A549 (cell line): Measurements from ENCODE around the gene GKN1. TPM values are rescaled to one million over a fixed set of nuclear protein-coding genes. Genes with fewer than 3 reads are reported as not detected.
A peak's percentile ranks its signal among the peaks of the same experiment; 100 is the strongest.

Source experiments
- ATAC-seq, 2 experiments: fragments of 200-7000 bp in 1 of 2; fragments of >200 bp in 1 of 2; cut with Nextera tagmentation in 1 of 2; cut with Tn5 transposase in 1 of 2; 3 replicates each; pipeline versions ENCODE4 v1.8.0 to v1.9.1; 2018 to 2020; ENCODE audit warnings: mild to moderate bottlenecking in 1 of 2, moderate library complexity in 1 of 2
- CTCF ChIA-PET: fragments of 300-600 bp; sonication (Branson Sonifier 250); formaldehyde crosslinking; extraction: SDS; loops from one replicate; lab custom pipeline; 2021; ENCODE audit warnings: antibody characterized with exemption, inconsistent platforms; lab: Yijun Ruan, JAX
- POLR2A ChIA-PET: fragments of 350-600 bp; formaldehyde crosslinking; extraction: SDS; loops from one replicate; lab custom pipeline; 2021; ENCODE audit warnings: antibody characterized with exemption, inconsistent platforms; lab: Yijun Ruan, JAX
- DNase-seq, 2 experiments: peaks; one replicate each; pipeline versions ENCODE4 v3.0.0 to v3.0.0-alpha.2; 2011 to 2016; ENCODE audit warnings: low read depth in 1 of 2, low spot score in 1 of 2
- FAIRE-seq: peaks from 2 replicates; lab custom pipeline; 2011; peaks lifted over from hg19 to GRCh38; lab: Jason Lieb, UNC
- H3K27ac ChIP-seq, 2 experiments: fragments of >200 bp; sonication (Bioruptor Twin); formaldehyde crosslinking; 3 replicates each; pipeline ENCODE4 v1.5.1; 2016 to 2017
- H3K4me1 ChIP-seq: fragments of >200 bp; sonication (Bioruptor Twin); formaldehyde crosslinking; 3 replicates; pipeline ENCODE4 v1.6.1; 2016
- H3K4me2 ChIP-seq: fragments of >200 bp; sonication (Bioruptor Twin); formaldehyde crosslinking; 3 replicates; pipeline ENCODE4 v1.6.1; 2016
- H3K4me3 ChIP-seq: fragments of >200 bp; sonication (Bioruptor Twin); formaldehyde crosslinking; 3 replicates; pipeline ENCODE4 v1.5.1; 2016
- H3K9me3 ChIP-seq: fragments of >200 bp; sonication (Bioruptor Twin); formaldehyde crosslinking; 3 replicates; pipeline ENCODE4 v1.6.1; 2016
- BHLHE40 ChIP-seq: IDR thresholded peaks from 2 replicates; pipeline ENCODE4 v1.6.1; 2012; ENCODE audit warnings: low read depth, low read length, inconsistent platforms
- CBX8 ChIP-seq: fragments of 200-600 bp; sonication (generic); IDR thresholded peaks from 2 replicates; pipeline ENCODE4 v1.6.1; 2016
- CEBPB ChIP-seq, 2 experiments: fragments of >200 bp in 1 of 2; sonication (Bioruptor Twin) in 1 of 2; formaldehyde crosslinking in 1 of 2; IDR thresholded peaks; 2 replicates each; pipeline ENCODE4 v1.6.1; 2012 to 2016
- CHD2 ChIP-seq: fragments of 150-350 bp; IDR thresholded peaks from 2 replicates; pipeline ENCODE4 v1.6.1; 2014; ENCODE audit warnings: low read length; ENCODE audit not compliant: partially characterized antibody
- CHD4 ChIP-seq: fragments of 200-600 bp; sonication (generic); IDR thresholded peaks from 2 replicates; pipeline ENCODE4 v1.6.1; 2016; ENCODE audit warnings: antibody characterized with exemption, mild to moderate bottlenecking, borderline replicate concordance
- E2F6 ChIP-seq: IDR thresholded peaks from 2 replicates; pipeline ENCODE4 v1.6.1; 2012; ENCODE audit warnings: low read depth, borderline replicate concordance
- EHMT2 ChIP-seq: fragments of 200-600 bp; sonication (generic); IDR thresholded peaks from 2 replicates; pipeline ENCODE4 v1.6.1; 2016; ENCODE audit warnings: antibody characterized with exemption, low read depth, mild to moderate bottlenecking, moderate library complexity
- EP300 ChIP-seq, 2 experiments: fragments of >200 bp; sonication (Bioruptor Twin); formaldehyde crosslinking; IDR thresholded peaks; 2 replicates in 1 of 2; 3 replicates in 1 of 2; pipeline ENCODE4 v1.6.1; 2016 to 2017
- FOSL2 ChIP-seq, 2 experiments: fragments of 450-650 bp in 1 of 2; fragments of >200 bp in 1 of 2; sonication (Bioruptor Twin) in 1 of 2; formaldehyde crosslinking; IDR thresholded peaks; 2 replicates each; pipeline versions ENCODE4 v1.5.0 to v1.6.1; 2016 to 2020; ENCODE audit warnings: mild to moderate bottlenecking in 1 of 2, moderate library complexity in 1 of 2
- HDAC2 ChIP-seq: fragments of 200-600 bp; sonication (generic); IDR thresholded peaks from 2 replicates; pipeline ENCODE4 v1.6.1; 2016
- HEYL ChIP-seq: fragments of 250-450 bp; sonication (Bioruptor Pico); IDR thresholded peaks from 2 replicates; pipeline ENCODE4 v1.8.0; 2021; ENCODE audit warnings: mild to moderate bottlenecking, moderate library complexity
- HOXA7 ChIP-seq: fragments of 250-450 bp; sonication (Bioruptor Pico); IDR thresholded peaks from 2 replicates; pipeline ENCODE4 v1.5.0; 2020; ENCODE audit warnings: mild to moderate bottlenecking, moderate library complexity
- HOXB13 ChIP-seq: fragments of 250-450 bp; sonication (Bioruptor Pico); IDR thresholded peaks from 2 replicates; pipeline ENCODE4 v1.5.0; 2020; ENCODE audit warnings: low read depth, mild to moderate bottlenecking, moderate library complexity
- JUN ChIP-seq, 2 experiments: fragments of >200 bp; sonication (Bioruptor Twin); formaldehyde crosslinking; IDR thresholded peaks; 2 replicates in 1 of 2; 3 replicates in 1 of 2; pipeline ENCODE4 v1.6.1; 2016 to 2017
- JUNB ChIP-seq: fragments of >200 bp; sonication (Bioruptor Twin); formaldehyde crosslinking; IDR thresholded peaks from 2 replicates; pipeline ENCODE4 v1.6.1; 2016
- KDM5A ChIP-seq: fragments of 200-600 bp; sonication (generic); IDR thresholded peaks from 2 replicates; pipeline ENCODE4 v1.6.1; 2016; ENCODE audit warnings: antibody characterized with exemption, mild to moderate bottlenecking
- MAX ChIP-seq: IDR thresholded peaks from 2 replicates; pipeline ENCODE4 v1.6.1; 2012
- NPAS2 ChIP-seq: fragments of 250-450 bp; sonication (Bioruptor Pico); IDR thresholded peaks from 2 replicates; pipeline ENCODE4 v1.8.0; 2022; ENCODE audit warnings: mild to moderate bottlenecking, moderate library complexity, borderline replicate concordance
- NR3C1 ChIP-seq: fragments of >200 bp; sonication (Bioruptor Twin); formaldehyde crosslinking; IDR thresholded peaks from 3 replicates; pipeline ENCODE4 v1.6.1; 2017
- PHF8 ChIP-seq: fragments of 200-600 bp; sonication (generic); IDR thresholded peaks from 2 replicates; pipeline ENCODE4 v1.6.1; 2016; ENCODE audit warnings: low read depth, mild to moderate bottlenecking, antibody characterized with exemption, moderate library complexity, borderline replicate concordance
- POLR2A ChIP-seq: IDR thresholded peaks from 2 replicates; pipeline ENCODE4 v1.6.1; 2012; ENCODE audit warnings: mild to moderate bottlenecking, low read length
- POLR2AphosphoS2 ChIP-seq: conservative IDR thresholded peaks from 2 replicates; pipeline ENCODE4 v1.6.1; 2012; ENCODE audit warnings: low read length, improper control_type of control experiment, inconsistent platforms
- RARB ChIP-seq: fragments of 250-450 bp; sonication (Bioruptor Pico); IDR thresholded peaks from 2 replicates; pipeline ENCODE4 v1.8.0; 2021; ENCODE audit warnings: mild to moderate bottlenecking, moderate library complexity
- RCOR1 ChIP-seq: fragments of 150-350 bp; IDR thresholded peaks from 2 replicates; pipeline ENCODE4 v1.6.1; 2014; ENCODE audit warnings: antibody characterized with exemption, low read length, low read depth
- RNF2 ChIP-seq: fragments of 200-600 bp; sonication (generic); IDR thresholded peaks from 2 replicates; pipeline ENCODE4 v1.6.1; 2016; ENCODE audit warnings: low read depth, mild to moderate bottlenecking, antibody characterized with exemption, moderate library complexity, borderline replicate concordance
- SMC3 ChIP-seq: fragments of >200 bp; sonication (Bioruptor Twin); formaldehyde crosslinking; IDR thresholded peaks from 3 replicates; pipeline ENCODE4 v1.6.1; 2018; ENCODE audit warnings: inconsistent platforms
- SREBF2 ChIP-seq: fragments of 450-650 bp; IDR thresholded peaks from 2 replicates; pipeline ENCODE4 v1.6.1; 2014; ENCODE audit warnings: mild to moderate bottlenecking, moderate library complexity
- ZFP36 ChIP-seq: fragments of 450-650 bp; IDR thresholded peaks from 2 replicates; pipeline ENCODE4 v1.6.1; 2014; ENCODE audit warnings: borderline replicate concordance; ENCODE audit not compliant: partially characterized antibody
- ZSCAN20 ChIP-seq: fragments of 250-450 bp; sonication (Bioruptor Pico); IDR thresholded peaks from 2 replicates; pipeline ENCODE4 v1.8.0; 2022; ENCODE audit warnings: mild to moderate bottlenecking, moderate library complexity
- WGBS: methylation state at CpG from one replicate; pipeline ENCODE4 v1.1.6; 2017; ENCODE audit errors: missing lambda C conversion rate; 5-methylcytosine and 5-hydroxymethylcytosine counted together
- polyA plus RNA-seq, 4 experiments: library from polyadenylated mRNA; depleted of rRNA in 3 of 4; stranded (reverse); fragments of >200 nt; fragmentation: RNase III in 1 of 4; extraction: RNeasy Plus Mini Kit Qiagen cat#74134 plus additional on column Dnase treatment in 1 of 4; gene quantifications; 2 replicates in 3 of 4; 3 replicates in 1 of 4; pipeline ENCODE4 v1.2.3, GENCODE V29; 2011 to 2017
- TF ChIP-seq, protein P1 (sequence below): fragments of >200 bp; sonication (Bioruptor Twin); formaldehyde crosslinking; IDR thresholded peaks from 2 replicates; pipeline ENCODE4 v1.6.1; 2016
- TF ChIP-seq, protein P2 (sequence below): fragments of >200 bp; sonication (Bioruptor Twin); formaldehyde crosslinking; IDR thresholded peaks from 3 replicates; pipeline ENCODE4 v1.5.1; 2016

The GKN1 gene
- polyA plus RNA-seq, 2 of the 4 experiments (the other 2 are of a cell fraction) = 0.35 to 0.45 TPM

- ATAC-seq (no peak), DNase-seq (no peak)
- peaks cover 19% of the 10 kb centered on the region for H3K4me1 ChIP-seq
Observed at GRCh38 chr2:68992933-68993332, 18.5 kb downstream of the GKN1 start.

DNA sequence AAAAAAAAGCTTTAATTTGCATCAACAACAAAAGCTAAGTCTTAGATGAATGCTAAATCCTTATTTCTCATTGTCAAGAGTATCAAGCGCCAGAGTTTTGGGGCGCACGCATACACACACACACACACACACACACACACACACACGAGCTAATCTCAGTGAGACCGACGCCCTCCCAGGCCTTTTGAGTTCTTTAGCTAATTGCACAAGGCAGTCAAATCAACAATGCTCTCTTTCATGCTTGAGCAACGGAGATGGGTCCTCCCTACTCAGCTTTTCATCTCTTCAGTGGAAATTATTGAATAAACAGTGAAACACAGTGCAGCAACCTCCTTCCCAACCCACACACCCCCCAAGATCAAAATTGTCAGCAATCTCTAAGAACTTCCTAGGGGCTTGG, 19.2 kb downstream of the GKN1 start:
- FAIRE-seq (no peak), ATAC-seq (no peak), DNase-seq (no peak)
- CTCF ChIA-PET = interaction anchor here (0.9 to 2.0 kb wide), 6 partner anchors 9 to 313 kb away, joined by 3 to 9 read pairs (median 5); partner anchors contain the start of gene ANTXR1
- H3K27ac ChIP-seq = no peak overlapping the region
- no peak overlapping the region for H3K4me2 ChIP-seq
- no peak overlapping the region for H3K4me3 ChIP-seq
- POLR2A ChIA-PET = no interaction called here
- WGBS = 87% methylated on average over 7 of the region's 7 CpGs
- TF ChIP-seq CHD4 = no peak
- TF ChIP-seq NR3C1 = no peak
- no peak for TF ChIP-seq MAX
- no peak for TF ChIP-seq RNF2
- TF ChIP-seq HDAC2 = no peak
- TF ChIP-seq JUNB = no peak
- no peak for TF ChIP-seq PHF8
- no peak for TF ChIP-seq SMC3
- no peaks in the 10 kb centered on the region for H3K9me3 ChIP-seq
- peaks cover 19% of the 10 kb centered on the region for H3K4me1 ChIP-seq

More at GRCh38 chr2:68992933-68993332, 18.5 kb downstream of the GKN1 start:
- TF ChIP-seq ZFP36 (no peak), POLR2A (no peak), EHMT2 (no peak), CBX8 (no peak), POLR2AphosphoS2 (no peak), KDM5A (no peak), FOSL2 (IDR thresholded peaks at IDR 0.05) (no peak), FOSL2 (CRISPR knock-in tag; IDR thresholded peaks at IDR 0.05) (no peak), BHLHE40 (no peak), SREBF2 (no peak), RNF2 (no peak), HEYL (CRISPR knock-in tag) (no peak), HOXA7 (CRISPR knock-in tag) (no peak), RARB (CRISPR knock-in tag) (no peak), NPAS2 (CRISPR knock-in tag) (no peak), JUNB (no peak), ZSCAN20 (no peak), CHD2 (no peak)
- TF ChIP-seq, protein P1, sequence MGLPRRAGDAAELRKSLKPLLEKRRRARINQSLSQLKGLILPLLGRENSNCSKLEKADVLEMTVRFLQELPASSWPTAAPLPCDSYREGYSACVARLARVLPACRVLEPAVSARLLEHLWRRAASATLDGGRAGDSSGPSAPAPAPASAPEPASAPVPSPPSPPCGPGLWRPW = no peak
- TF ChIP-seq, protein P2, sequence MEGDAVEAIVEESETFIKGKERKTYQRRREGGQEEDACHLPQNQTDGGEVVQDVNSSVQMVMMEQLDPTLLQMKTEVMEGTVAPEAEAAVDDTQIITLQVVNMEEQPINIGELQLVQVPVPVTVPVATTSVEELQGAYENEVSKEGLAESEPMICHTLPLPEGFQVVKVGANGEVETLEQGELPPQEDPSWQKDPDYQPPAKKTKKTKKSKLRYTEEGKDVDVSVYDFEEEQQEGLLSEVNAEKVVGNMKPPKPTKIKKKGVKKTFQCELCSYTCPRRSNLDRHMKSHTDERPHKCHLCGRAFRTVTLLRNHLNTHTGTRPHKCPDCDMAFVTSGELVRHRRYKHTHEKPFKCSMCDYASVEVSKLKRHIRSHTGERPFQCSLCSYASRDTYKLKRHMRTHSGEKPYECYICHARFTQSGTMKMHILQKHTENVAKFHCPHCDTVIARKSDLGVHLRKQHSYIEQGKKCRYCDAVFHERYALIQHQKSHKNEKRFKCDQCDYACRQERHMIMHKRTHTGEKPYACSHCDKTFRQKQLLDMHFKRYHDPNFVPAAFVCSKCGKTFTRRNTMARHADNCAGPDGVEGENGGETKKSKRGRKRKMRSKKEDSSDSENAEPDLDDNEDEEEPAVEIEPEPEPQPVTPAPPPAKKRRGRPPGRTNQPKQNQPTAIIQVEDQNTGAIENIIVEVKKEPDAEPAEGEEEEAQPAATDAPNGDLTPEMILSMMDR = no peak
- CTCF ChIA-PET = interaction anchor here (0.9 to 2.0 kb wide), 5 partner anchors 10 to 313 kb away, joined by 3 to 9 read pairs (median 4); partner anchors contain the start of gene ANTXR1
- Histone ChIP-seq H3K4me3 (no peak overlapping the region), H3K9me3 (no peaks in the 10 kb centered on the region), H3K27ac (no peak overlapping the region), H3K4me2 (no peak overlapping the region)
- POLR2A ChIA-PET = no interaction called here
- FAIRE-seq = no peak
- WGBS = 73% methylated on average over 3 of the region's 3 CpGs

GRCh38 chr2:68994864-68995263, 20.4 kb downstream of the GKN1 start:
- POLR2A ChIA-PET = no interaction called here
- FAIRE-seq (no peak), DNase-seq (no peak), ATAC-seq (peak; percentile 36 to 40; a peak in 3 of 6 replicates)
- TF ChIP-seq RCOR1 = no peak
- TF ChIP-seq JUN (IDR thresholded peaks at IDR 0.05) = no peak
- TF ChIP-seq HOXB13 = no peak
- no peak for TF ChIP-seq EP300 (IDR thresholded peaks at IDR 0.05)
- no peak for TF ChIP-seq E2F6
- no peak for TF ChIP-seq HEYL (CRISPR knock-in tag)
- no peak for TF ChIP-seq ZSCAN20
- TF ChIP-seq CEBPB (IDR thresholded peaks at IDR 0.05) = no peak
- no peak for TF ChIP-seq PHF8
- Histone ChIP-seq H3K27ac (no peak overlapping the region), H3K4me2 (no peak overlapping the region), H3K9me3 (no peaks in the 10 kb centered on the region), H3K4me1 (peaks cover 19% of the 10 kb centered on the region), H3K4me3 (no peak overlapping the region)
- WGBS = 66% methylated on average over 4 of the region's 4 CpGs
- CTCF ChIA-PET = interaction anchor here (1.2 to 2.8 kb wide), 5 partner anchors 10 to 51 kb away, joined by 4 to 17 read pairs (median 6); partner anchors contain the start of gene ANTXR1
